ENCODE data around the gene AMOTL1.

DNA sequence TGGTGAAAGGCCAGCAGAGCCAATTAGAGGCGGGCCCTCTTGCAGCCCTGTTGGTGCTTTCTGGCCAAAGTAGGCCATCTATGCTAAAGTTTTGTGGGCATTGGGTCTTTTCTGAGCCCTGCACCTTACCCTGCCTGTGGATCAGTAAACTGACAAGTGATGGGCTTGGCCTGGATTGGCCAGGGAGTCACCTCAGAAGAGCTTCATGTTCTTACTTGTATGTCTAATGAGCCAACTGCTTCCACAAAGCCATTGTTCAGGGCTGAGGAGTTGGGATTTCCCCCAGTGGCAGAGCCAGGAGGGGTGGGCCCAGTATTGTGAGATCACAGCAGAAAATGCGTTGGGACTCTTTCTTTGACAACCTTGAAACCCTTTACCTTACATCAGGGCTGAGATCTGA lies 114.8 kb downstream of the AMOTL1 start:
- TF ChIP-seq EP300 (IDR thresholded peaks at IDR 0.05; ENCODE audit: borderline replicate concordance in 1 of 2, low read depth in 2 of 2, low read length in 2 of 2) (no peak), SIX5 (IDR thresholded peaks at IDR 0.05; ENCODE audit: low read depth, low read length) (no peak), NRF1 (IDR thresholded peaks at IDR 0.05; ENCODE audit: low read depth, low read length) (no peak), SUZ12 (IDR thresholded peaks at IDR 0.05; ENCODE audit: low read length) (no peak), CEBPB (IDR thresholded peaks at IDR 0.05; ENCODE audit: low read depth, low read length) (no peak), POLR2A (IDR thresholded peaks at IDR 0.05; ENCODE audit: control extremely low read depth in 1 of 2, low read depth in 2 of 2, low read length in 2 of 2) (no peak), BCL11A (IDR thresholded peaks at IDR 0.05; ENCODE audit: low read depth in 2 of 2, low read length in 2 of 2) (no peak)
- TF ChIP-seq, protein P1, sequence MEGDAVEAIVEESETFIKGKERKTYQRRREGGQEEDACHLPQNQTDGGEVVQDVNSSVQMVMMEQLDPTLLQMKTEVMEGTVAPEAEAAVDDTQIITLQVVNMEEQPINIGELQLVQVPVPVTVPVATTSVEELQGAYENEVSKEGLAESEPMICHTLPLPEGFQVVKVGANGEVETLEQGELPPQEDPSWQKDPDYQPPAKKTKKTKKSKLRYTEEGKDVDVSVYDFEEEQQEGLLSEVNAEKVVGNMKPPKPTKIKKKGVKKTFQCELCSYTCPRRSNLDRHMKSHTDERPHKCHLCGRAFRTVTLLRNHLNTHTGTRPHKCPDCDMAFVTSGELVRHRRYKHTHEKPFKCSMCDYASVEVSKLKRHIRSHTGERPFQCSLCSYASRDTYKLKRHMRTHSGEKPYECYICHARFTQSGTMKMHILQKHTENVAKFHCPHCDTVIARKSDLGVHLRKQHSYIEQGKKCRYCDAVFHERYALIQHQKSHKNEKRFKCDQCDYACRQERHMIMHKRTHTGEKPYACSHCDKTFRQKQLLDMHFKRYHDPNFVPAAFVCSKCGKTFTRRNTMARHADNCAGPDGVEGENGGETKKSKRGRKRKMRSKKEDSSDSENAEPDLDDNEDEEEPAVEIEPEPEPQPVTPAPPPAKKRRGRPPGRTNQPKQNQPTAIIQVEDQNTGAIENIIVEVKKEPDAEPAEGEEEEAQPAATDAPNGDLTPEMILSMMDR (IDR thresholded peaks at IDR 0.05; ENCODE audit: control extremely low read depth in 1 of 3, insufficient read depth in 1 of 3, low read depth in 1 of 3, low read length in 3 of 3): no peak
